HG02973 (cell line): ENCODE results near the gene DCHS2.
A peak's percentile ranks its signal among the peaks of the same experiment; 100 is the strongest.

ENCODE experiments used
- ATAC-seq: cut with Tn5 transposase; IDR thresholded peaks from one replicate; pipeline ENCODE4 v1.9.1; 2021; ENCODE audit warnings: moderate library complexity; ENCODE audit not compliant: unreplicated experiment

DCHS2 gene

DNA sequence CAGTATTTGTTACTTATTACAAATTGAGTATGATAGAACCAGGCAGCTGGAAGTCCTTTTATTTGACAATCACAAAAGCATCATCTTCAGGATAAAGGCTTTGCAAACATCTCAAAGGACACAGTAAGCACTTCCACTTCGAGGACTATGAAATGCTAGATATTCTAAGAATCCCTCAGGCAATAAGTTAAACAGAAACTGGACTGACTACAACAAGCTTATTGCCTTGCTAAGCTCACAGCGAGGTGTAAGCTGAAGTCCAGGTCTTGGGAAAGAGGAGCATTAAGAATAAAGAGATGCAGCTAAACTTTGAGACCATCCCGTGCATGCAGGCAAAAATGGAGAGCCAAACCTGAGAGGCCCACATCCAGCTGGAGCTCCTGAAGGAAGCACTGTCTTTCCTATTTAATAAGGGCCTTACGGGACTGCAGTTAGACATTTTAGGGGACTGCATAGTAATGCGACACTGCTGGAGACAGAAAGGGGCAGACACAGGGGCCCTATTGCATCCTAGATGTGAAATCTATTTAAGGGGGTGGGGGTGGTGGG, 38.7 kb downstream of the DCHS2 start:
- no peak for ATAC-seq

DNA sequence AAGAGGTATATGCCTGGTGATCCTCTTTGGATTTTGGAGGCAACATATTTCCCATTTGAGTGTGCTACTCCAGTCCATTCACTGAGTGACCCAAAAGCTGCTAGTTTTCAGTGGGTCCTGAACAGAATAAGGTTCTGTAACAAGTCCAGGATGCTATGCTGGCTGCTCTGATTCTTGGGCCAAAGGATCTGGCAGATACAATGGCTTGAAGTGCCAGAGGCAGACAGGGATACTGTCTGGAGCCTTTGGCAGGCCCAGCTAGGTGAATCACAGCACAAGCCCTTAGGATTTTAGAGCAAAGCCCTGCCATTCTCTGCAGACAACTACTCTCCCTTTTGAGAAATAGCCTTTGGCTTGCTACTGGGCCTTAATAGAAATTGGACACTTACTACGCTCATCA, 40.6 kb downstream of the DCHS2 start:
- no peak for ATAC-seq

DNA sequence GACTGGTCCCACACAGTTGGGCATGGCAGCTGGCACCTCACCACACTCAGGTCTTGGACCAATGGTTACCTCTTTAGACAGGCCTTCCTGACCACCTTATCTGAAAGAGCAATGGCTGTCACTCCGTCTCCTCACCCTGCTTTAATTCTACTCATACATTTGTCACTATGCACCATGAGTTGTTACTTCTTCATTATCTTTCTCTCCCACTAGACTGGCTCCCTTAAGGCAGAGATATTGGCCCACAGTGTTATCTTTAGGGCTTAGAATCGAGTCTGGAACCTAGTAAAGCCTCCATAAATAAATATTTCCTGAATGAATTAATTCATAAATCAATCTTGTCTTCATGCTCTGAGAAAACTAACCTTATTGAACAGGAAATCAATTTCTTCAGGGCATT, 46.6 kb downstream of the DCHS2 start:
- no peak for ATAC-seq

DNA sequence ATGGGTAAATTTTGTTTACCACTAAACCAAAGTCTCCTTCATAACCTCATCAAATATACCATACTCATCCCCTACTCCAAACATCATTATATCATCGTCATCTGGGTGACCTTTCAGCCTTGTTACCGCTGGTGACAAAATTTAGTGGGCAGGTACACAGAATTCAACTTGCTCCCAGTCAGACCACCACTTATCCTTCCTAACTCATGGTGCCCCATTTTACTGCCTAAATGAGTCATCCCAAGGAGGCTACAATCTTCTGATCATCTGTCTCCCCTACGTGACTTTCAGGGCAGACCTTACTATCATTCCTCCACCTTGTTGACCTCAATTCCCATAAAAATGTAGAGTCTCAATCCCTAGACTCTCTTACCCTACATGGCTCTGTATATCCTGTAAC, 49.6 kb downstream of the DCHS2 start:
- no peak for ATAC-seq

DNA sequence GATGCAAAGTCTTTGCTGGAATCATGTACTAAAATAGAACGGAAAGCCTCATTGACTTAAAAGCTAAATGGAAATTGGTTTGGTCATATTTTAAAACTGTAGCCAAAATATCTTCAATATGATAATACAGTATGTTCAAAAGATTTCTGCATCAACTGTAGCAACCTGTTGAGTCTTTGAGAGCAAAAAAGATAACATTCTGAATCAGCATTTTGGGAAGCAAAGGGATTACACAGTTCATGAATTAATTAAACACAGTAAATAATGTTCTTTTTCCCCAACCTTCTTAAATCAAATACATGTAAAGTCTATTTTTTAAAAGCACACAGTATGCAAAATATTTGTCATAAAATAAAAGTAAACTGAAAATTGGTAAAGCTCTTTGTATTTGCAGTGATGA, 50.5 kb downstream of the DCHS2 start:
- ATAC-seq = no peak

DNA sequence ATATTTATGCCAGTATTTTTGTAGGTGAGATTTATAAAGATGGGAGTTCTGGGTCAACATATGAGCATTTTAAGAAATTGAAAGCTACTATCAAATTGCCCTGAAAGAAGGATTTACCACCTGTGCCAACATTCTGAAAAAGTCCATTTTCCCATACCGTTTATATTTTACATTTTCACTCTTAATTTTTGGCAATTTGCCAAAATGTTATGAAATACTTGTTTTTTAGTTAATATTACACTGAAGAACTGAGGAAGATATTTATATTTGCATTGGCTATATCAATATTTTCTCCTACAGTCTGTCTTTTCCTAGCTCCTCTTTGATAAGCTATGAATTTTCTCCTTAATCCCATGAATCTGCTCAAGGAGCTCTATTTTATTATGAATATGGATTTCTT, 52.4 kb downstream of the DCHS2 start:
- no peak for ATAC-seq

DNA sequence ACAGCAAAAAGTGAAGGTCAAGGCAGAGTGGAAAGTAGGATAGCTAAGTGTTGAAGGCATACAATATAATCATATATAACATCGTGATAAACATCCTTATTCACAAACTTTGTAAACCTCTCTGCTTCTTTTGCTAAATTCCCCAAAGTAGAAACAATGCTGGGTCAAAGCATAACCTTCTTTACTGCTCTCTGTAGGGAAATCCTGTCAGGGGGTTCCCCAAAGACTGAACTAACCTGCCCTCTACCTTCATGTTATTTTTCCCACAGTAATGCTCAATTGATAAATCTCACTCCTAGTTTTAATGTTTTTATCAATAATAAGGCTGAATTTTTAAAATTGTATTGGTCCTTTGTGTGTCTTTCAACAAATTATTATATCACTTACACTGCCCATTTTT, 55.7 kb downstream of the DCHS2 start:
- no peak for ATAC-seq

DNA sequence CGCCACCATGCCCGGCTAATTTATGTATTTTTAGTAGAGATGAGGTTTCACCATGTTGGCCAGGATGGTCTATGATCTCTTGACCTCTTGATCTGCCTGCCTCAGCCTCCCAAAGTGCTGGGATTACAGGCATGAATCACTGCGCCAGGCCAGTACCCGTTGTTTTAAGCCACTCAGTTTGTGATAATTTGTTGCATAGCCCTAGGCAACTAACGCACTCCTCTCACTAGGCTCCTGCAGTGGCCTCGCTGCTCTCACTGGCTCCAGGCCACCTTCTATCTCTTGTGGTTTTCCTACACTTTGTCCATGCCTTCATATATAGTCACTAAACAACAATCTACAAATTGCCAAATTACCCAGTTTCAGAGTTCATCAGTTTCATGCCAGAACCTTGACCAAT, 58.1 kb downstream of the DCHS2 start:
- no peak for ATAC-seq

DNA sequence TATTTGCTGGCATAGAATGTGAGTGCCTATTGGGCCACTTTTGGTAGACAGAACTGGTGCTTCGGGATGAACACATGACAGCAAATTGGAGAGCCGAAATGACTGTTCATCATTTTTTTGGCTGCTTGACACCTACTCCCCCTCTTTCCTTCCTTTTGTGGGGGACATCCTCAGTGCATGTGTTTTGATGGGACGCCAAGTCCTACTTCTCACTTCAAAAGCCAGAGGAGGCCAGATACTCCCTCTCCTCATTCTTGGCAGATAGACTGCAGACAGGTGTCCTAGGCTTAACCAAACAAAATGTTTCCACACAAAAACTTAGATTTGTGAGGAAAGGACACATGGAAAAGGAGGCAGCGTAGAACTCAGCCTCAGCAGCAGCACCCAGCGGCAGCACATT, 62.4 kb downstream of the DCHS2 start:
- ATAC-seq = no peak

DNA sequence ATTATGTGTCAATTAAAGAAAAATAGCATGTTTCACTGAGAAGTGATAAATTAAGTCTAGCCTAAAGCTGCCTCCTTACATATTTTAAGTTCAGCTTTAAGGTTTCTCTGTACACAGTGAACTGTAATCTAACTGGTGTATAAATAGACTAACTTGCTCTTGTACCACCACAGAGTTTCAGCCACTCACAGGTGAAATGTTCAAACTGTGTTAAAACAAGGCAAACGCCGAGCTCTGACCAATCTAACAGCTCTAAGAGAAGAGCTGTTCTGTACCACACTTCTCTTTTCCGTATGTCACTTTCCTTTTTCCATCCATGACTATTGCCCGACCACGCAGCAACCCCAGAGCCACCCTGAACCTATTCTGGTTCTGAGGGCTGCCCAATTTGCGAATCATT, 64.5 kb downstream of the DCHS2 start:
- no peak for ATAC-seq

DNA sequence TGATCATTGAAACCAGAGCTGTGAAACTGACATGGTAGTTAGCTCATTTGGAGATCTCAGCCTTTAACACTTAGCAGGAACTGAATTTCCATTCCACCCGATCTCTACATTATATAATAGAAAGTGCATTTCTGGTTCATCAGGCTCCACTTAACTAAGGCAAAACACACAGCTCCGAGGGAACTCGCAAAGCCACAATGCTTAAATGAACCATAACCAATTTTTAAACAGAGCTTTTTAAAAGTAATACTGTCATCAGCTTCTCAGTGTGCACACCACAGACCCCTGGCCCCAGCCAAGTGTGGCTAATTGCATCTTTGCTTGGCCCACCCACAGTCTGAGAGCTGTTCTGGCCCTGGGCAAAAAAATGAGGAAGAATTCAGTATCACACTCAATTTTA, 66.1 kb downstream of the DCHS2 start:
- no peak for ATAC-seq

DNA sequence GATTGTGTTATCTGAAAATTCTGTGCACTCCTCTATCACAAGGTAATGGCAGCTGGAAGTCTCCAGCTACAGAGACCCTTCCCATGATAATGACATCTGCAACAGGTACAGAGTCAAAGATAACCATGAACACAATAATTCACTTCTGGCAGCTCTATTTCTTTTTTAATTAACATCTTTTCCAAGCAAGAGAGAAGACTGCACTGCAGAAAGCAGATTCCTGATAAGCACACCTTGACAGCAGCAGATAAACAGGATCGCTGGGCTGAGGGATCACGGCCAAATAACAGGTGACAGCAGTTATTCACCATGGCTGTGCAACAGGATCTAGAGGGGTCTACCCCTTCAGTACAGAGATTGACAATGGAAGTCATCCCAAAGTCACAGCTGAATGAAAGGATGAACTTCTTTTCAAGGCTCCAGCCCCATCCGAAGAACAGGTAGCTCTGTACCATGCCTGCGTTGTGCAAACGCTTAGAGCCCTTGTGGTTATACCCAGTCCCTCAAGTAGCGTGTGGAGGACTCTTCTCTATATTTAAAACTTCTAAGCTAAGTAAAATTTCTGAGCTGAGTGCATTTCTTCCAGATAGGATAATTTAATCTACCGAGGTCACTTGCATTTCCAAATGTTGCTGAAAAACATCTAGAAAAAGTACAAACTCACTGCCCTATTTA, 66.7 kb downstream of the DCHS2 start:
- ATAC-seq = no peak

DNA sequence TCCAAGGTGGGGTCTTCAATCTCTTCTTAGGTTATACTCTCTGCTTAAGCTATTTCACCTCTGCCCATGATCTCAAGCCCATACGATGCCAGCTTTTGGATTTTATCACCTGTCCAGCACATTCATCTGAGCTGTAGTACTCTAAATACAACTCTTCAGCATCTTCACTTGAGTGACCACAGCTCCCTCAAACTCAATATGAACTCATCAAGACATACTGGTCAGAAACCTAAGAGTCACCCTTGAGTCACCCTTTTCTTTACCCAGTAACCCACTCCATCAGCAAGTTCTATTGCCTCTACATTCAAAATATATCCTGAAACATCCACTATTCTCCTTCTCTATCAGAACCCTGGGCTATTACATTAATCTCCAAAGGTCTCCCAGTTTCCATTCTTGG, 69.4 kb downstream of the DCHS2 start:
- no peak for ATAC-seq

DNA sequence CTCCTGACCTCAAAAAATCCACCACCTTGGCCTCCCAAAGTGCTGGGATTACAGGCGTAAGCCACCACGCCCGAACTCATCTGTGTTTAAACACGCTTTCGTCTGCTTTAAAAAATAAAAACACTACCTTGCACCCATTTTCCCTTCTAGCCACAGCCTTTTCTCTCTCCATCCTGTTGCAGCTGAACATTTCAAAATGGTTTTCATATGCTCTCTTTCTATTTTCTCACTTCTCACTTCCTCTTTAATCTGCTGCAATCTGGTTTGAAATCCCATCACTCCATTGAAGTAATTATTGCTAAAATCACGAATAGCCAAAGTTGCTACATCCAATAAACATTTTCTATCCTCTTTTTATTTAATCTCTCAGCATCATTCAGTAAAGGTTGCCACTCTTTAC, 70.0 kb downstream of the DCHS2 start:
- peak; percentile 51 for ATAC-seq

DNA sequence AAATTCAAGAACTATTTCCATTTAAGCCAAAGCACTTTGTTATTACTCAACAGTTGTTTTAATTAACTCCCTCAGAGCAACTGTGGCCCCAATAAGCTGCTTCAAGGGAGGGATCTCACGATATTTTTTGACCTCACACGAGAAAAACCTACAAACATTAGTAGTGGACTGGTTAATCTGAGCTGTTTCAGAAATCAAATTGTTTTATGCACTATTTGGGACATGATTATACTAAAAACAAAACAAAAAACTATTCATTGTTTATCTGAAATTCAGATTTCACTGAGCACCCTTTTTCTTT, 74.3 kb downstream of the DCHS2 start:
- peak; percentile 2 for ATAC-seq

DNA sequence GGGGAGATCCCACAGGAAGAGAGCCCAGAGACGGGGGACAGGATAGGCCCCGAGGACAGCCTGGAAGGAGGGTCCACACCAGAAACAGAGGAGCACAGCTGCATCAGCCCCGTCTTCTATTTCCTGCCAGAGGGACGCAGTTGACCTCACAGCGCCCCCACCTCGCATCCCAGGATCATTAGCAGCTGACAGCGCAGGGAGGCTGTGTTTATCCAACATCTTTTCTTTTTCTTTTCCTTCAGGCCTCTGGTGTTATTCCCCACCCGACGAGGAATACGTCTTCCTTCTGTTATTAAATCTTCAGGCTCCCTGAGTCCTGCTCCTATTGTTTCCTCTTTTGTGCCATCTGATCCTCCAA, 75.4 kb downstream of the DCHS2 start:
- ATAC-seq = no peak

DNA sequence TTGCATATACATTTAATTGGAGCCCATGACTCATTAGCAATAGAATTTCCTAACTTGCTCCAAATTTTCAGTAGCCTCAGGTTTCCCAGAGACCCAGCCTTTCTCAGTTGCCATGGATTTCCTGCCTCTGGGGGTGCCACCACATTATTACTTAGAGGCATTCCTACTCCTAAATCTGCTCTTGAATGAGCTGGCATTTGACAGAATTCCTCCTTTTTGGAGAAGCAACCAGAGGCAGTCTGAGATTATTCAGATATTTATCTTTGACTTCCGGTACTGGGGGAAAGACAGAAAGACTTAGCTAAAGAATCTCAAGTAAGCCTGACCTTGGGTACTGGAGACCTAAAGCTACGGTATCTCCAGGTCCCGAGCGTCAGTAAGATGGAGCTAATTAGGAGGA, 76.3 kb downstream of the DCHS2 start:
- ATAC-seq = no peak

DNA sequence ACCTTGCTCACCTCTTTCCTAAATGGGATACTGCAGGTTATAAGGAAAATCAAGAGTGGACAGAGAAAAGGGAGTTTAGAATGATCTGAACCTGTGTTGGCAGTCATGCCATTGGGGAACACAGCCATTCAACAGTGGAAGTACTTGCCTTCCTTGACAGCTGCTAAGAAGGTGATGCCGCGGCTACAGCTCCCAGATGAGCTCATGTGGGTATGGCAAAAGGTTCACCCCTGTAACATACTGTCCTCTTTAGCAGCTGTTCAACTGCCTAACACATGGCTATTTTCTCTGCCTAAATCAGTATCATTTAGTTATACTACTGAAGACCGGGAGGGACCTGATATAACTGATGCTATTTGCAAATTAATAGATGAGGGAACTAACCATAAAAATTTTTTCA, 76.8 kb downstream of the DCHS2 start:
- ATAC-seq = no peak

DNA sequence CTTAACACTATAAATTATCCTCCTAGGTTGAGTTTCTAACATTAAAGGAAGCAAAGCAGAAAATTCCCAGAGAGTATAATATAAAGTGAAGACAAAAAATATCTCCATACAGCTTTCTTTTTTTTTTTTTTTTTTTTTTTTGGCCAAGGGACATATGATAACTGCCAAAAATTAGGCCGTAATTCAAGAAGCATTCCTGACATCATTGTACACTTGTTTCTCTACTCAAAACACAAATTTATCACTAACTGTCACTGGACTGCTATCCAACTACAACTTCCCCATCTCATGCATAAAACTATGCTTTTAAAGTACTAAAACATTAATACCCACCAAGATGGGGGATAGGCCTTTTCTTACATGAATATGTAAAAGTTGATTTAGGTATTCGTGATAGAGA, 77.2 kb downstream of the DCHS2 start:
- no peak for ATAC-seq

DNA sequence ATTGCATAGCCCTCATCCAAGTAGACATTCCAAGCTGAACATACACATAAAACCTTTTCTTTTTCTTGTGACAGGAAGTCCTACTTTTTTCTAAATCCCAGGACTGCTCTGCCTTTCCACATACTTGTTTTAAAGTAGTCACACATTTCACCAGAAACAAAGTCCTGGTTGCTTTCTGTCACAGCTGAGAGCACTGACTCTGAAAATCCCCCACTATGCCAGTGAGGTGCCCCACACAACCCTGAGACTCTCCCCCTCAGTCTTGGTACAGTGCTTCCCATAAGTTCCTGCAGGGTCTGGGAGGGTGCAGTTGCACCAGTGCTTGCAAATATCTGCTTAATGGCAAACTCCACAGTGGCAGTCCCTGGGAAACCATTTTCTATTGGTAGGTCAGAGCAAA, 84.2 kb downstream of the DCHS2 start:
- no peak for ATAC-seq

DNA sequence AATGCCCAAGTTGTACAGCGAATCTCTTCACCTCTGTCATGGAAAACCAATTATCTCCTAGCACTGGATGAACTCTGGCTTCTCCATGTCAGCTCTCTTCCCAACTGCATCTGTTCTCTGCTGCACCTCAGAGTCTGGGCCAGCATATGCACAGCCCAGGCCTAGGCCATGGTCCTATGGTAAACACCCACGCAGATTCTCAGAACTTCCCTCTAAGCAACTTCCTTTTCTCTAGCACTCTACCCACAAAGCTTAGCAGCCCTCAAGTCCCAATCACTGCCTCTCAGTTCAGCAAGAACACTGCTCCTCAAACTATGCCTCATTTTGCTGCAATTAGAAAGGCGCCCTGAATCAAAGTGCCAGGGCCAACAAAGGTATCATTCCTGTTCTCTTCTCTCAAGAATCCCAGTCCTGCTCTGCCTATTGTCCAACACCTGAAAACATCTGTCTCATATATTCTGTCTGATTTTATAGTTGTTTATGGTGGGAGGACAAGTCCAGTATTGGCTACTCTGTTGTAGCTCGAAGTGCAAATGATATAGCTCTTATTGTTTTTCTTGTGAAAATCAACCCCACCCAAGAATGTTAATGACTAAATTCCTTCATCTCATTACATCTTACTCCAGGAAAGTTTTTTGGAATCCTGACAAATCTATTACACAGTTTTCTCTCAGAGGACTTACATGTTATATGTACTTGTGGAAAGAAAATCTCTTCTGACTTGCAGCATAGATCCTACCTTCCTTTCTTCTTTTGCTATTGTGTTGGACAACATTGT, 85.4 kb downstream of the DCHS2 start:
- ATAC-seq = peak; percentile 78

DNA sequence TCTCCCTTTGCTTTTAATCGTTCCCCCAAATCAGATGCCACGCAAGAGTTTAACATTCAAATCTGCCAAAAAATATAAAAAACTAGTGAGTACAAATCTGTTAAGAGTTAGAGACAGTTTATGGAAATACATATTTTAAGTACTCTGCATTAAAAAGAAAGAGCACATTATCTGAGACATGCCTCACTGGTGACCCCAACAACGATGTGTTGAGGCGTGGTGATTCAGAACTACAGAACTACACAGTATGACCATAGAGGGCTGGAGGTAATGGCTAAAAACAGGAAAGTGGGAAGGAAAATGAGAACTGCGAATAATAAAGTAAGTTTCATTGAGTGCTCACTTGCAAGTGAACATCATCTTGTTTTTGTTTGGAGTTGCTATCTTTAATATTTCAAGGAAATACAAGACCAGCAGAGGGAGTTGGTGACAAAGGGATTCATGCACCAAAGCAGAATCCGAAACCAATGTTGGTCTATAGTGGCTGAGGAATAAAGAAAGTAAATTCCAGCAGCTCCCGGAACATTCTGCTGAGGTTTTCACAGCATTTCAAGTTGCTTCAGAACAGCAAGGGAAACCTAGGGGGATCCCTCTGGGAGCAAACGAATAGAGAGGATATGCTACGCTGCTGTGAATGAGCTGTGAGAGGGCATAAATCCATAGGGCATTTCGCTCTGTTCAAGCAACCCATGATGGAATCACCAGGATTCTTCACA, 92.2 kb downstream of the DCHS2 start:
- no peak for ATAC-seq
